ENCODE results near the gene SLC8A2. TPM values are rescaled to one million over a fixed set of nuclear protein-coding genes. Genes with fewer than 3 reads are reported as not detected.

Gene SLC8A2
- total RNA-seq, 1 experiment from 2014 or later, result 11.3 TPM

- Histone ChIP-seq H3K27me3 (ENCODE audit: insufficient read depth, low read length) (no peaks in the 10 kb centered on the region), H3K79me1 (ENCODE audit: insufficient read depth, low read depth, low read length, poor library complexity, severe bottlenecking) (peaks cover 14% of the 10 kb centered on the region), H2BK5ac (ENCODE audit: insufficient read length, low read length) (no peak overlapping the region), H2BK15ac (ENCODE audit: low read depth, low read length) (no peak overlapping the region), H3K4ac (ENCODE audit: low read depth, low read length) (no peak overlapping the region), H4K8ac (replicated peaks; ENCODE audit: insufficient read length, low read depth, low read length) (no peak overlapping the region), H3K23ac (ENCODE audit: insufficient read length, low read depth, low read length) (no peak overlapping the region), H3K9me3 (ENCODE audit: control insufficient read depth, low read depth, low read length) (no peaks in the 10 kb centered on the region), H2BK120ac (ENCODE audit: low read depth, low read length, poor library complexity, severe bottlenecking) (no peak overlapping the region), H3K79me2 (ENCODE audit: insufficient read depth, low read length) (peaks cover 10% of the 10 kb centered on the region; the same call in 1 of the 2 replicates), H3T11ph (ENCODE audit: low read length) (no peak overlapping the region), H2AFZ (ENCODE audit: low read length) (no peak overlapping the region), H3K18ac (ENCODE audit: insufficient read length, low read depth, low read length) (no peak overlapping the region), H4K20me1 (ENCODE audit: control insufficient read depth, insufficient read depth, insufficient read length) (no peaks in the 10 kb centered on the region), H2BK20ac (ENCODE audit: low read depth, low read length, poor library complexity, severe bottlenecking) (no peak overlapping the region), H3K4me2 (ENCODE audit: insufficient read depth, insufficient read length, low read length) (no peak overlapping the region), H3K56ac (ENCODE audit: insufficient read length, low read depth, low read length) (no peak overlapping the region), H3K14ac (ENCODE audit: insufficient read depth, low read length) (no peak overlapping the region), H3K9ac (ENCODE audit: extremely low read depth, insufficient read length, low read length) (no peak overlapping the region), H3K23me2 (ENCODE audit: insufficient read length, low read depth, low read length, poor library complexity, severe bottlenecking) (peaks cover 7% of the 10 kb centered on the region), H3K27ac (ENCODE audit: insufficient read length, low read depth, low read length) (no peak overlapping the region), H2AK5ac (ENCODE audit: insufficient read length, low read length) (no peak overlapping the region), H3K4me1 (ENCODE audit: insufficient read depth, low read length) (no peaks in the 10 kb centered on the region), H4K5ac (ENCODE audit: insufficient read length, low read depth, low read length) (no peak overlapping the region), H4K91ac (ENCODE audit: insufficient read length, low read depth, low read length) (no peak overlapping the region), H2BK12ac (ENCODE audit: insufficient read length, low read depth, low read length) (no peak overlapping the region)
- H3K4me3 Mint-ChIP-seq, result peak overlapping the region in 1 of 2 experiments; percentile 13; a peak in 1 of 5 replicates
- H3K27me3 Mint-ChIP-seq (ENCODE audit: low read depth), result no peaks in the 10 kb centered on the region
- no CpG with 5 or more reads among the region's 7 CpGs for WGBS (ENCODE audit: extremely low coverage, insufficient read length, low lambda C conversion rate)
- H3K27ac Mint-ChIP-seq, result peak overlapping the region in 2 of 3 experiments; percentile 62 to 90; a peak in 3 of 7 replicates
- peaks cover 23 to 38% of the 10 kb centered on the region in 2 experiments for H3K4me1 Mint-ChIP-seq
- H3K9me3 Mint-ChIP-seq, result no peaks in the 10 kb centered on the region
- TF ChIP-seq CTCF (conservative IDR thresholded peaks at IDR 0.05), result no peak
- H3K36me3 Mint-ChIP-seq (ENCODE audit: insufficient read depth in 1 of 3, low read depth in 3 of 3), result peaks cover 0 to 4% (median 0%) of the 10 kb centered on the region in 3 experiments; a peak in 1 of 7 replicates
- DNase-seq, result no peak
These were observed 40.0 kb upstream of the SLC8A2 start for GRCh38 chr19:47511681-47512080.

All from H9 (cell line).